ENCODE measurements around the gene MYO18B.

Gene MYO18B

GRCh38 chr22:25874327-25874726 is 132.3 kb downstream of the MYO18B start:
- no peak for DNase-seq (ENCODE audit: low read depth)
- H3K4me3 ChIP-seq (ENCODE audit: low read depth, low read length) = no peak overlapping the region
- TF ChIP-seq, protein P1, sequence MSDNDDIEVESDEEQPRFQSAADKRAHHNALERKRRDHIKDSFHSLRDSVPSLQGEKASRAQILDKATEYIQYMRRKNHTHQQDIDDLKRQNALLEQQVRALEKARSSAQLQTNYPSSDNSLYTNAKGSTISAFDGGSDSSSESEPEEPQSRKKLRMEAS (IDR thresholded peaks at IDR 0.05; ENCODE audit: low read depth, low read length) = no peak
- TF ChIP-seq, protein P2, sequence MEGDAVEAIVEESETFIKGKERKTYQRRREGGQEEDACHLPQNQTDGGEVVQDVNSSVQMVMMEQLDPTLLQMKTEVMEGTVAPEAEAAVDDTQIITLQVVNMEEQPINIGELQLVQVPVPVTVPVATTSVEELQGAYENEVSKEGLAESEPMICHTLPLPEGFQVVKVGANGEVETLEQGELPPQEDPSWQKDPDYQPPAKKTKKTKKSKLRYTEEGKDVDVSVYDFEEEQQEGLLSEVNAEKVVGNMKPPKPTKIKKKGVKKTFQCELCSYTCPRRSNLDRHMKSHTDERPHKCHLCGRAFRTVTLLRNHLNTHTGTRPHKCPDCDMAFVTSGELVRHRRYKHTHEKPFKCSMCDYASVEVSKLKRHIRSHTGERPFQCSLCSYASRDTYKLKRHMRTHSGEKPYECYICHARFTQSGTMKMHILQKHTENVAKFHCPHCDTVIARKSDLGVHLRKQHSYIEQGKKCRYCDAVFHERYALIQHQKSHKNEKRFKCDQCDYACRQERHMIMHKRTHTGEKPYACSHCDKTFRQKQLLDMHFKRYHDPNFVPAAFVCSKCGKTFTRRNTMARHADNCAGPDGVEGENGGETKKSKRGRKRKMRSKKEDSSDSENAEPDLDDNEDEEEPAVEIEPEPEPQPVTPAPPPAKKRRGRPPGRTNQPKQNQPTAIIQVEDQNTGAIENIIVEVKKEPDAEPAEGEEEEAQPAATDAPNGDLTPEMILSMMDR (IDR thresholded peaks at IDR 0.05; ENCODE audit: low read depth, low read length) = no peak

- DNase-seq (ENCODE audit: low read depth) = no peak
- no peak overlapping the region for H3K4me3 ChIP-seq (ENCODE audit: low read depth, low read length)
- TF ChIP-seq, protein P2 (IDR thresholded peaks at IDR 0.05; ENCODE audit: low read depth, low read length) = no peak
- TF ChIP-seq, protein P1 (IDR thresholded peaks at IDR 0.05; ENCODE audit: low read depth, low read length) = no peak
- TF ChIP-seq POLR2A (IDR thresholded peaks at IDR 0.05; ENCODE audit: extremely low read depth, insufficient read length) (no peak), MYC (IDR thresholded peaks at IDR 0.05; ENCODE audit: low read depth, low read length) (no peak)
Measured at GRCh38 chr22:25875461-25875860, 133.5 kb downstream of the MYO18B start.

- no peak for TF ChIP-seq MYC (IDR thresholded peaks at IDR 0.05; ENCODE audit: low read depth, low read length)
- TF ChIP-seq, protein P1 (IDR thresholded peaks at IDR 0.05; ENCODE audit: low read depth, low read length) = no peak
- TF ChIP-seq, protein P2 (IDR thresholded peaks at IDR 0.05; ENCODE audit: low read depth, low read length) = no peak
- TF ChIP-seq POLR2A (IDR thresholded peaks at IDR 0.05; ENCODE audit: extremely low read depth, insufficient read length) = no peak
- DNase-seq (ENCODE audit: low read depth) = no peak
- no peak overlapping the region for H3K4me3 ChIP-seq (ENCODE audit: low read depth, low read length)
Measured at GRCh38 chr22:25876871-25877270, 134.9 kb downstream of the MYO18B start.

DNA sequence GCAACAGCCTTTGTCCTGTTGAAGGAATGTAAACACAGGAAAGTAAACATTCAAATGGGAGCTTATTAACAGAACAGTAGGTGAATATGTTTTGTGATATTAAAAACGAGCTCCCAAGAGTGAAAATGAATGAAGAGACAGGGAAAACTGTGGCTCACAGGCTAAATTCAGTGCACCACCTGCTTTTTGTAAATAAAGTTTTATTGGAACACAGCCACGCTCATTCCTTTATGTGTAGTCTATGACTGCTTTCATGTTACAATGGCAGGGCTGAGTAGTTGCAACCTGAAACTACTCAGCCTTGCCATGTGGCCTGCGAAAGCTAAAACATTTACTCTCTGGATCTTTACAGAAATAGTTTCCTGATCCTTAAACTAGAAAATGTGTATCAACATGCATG is 136.9 kb downstream of the MYO18B start:
- TF ChIP-seq, protein P1 (IDR thresholded peaks at IDR 0.05; ENCODE audit: low read depth, low read length) = no peak
- no peak for TF ChIP-seq POLR2A (IDR thresholded peaks at IDR 0.05; ENCODE audit: extremely low read depth, insufficient read length)
- TF ChIP-seq, protein P2 (IDR thresholded peaks at IDR 0.05; ENCODE audit: low read depth, low read length) = no peak
- DNase-seq (ENCODE audit: low read depth) = no peak
- H3K4me3 ChIP-seq (ENCODE audit: low read depth, low read length) = no peak overlapping the region

- TF ChIP-seq POLR2A (IDR thresholded peaks at IDR 0.05; ENCODE audit: extremely low read depth, insufficient read length) = no peak
Measured at GRCh38 chr22:25880524-25880923, 138.5 kb downstream of the MYO18B start.

GRCh38 chr22:25881210-25881755 is 139.3 kb downstream of the MYO18B start:
- TF ChIP-seq, protein P2 (IDR thresholded peaks at IDR 0.05; ENCODE audit: low read depth, low read length) = no peak
- no peak for TF ChIP-seq POLR2A (IDR thresholded peaks at IDR 0.05; ENCODE audit: extremely low read depth, insufficient read length)
- TF ChIP-seq, protein P1 (IDR thresholded peaks at IDR 0.05; ENCODE audit: low read depth, low read length) = no peak
- no peak for TF ChIP-seq MYC (IDR thresholded peaks at IDR 0.05; ENCODE audit: low read depth, low read length)
- H3K4me3 ChIP-seq (ENCODE audit: low read depth, low read length) = no peak overlapping the region
- DNase-seq (ENCODE audit: low read depth) = no peak

More at GRCh38 chr22:25880524-25880923, 138.5 kb downstream of the MYO18B start:
- no peak for DNase-seq (ENCODE audit: low read depth)
- H3K4me3 ChIP-seq (ENCODE audit: low read depth, low read length) = no peak overlapping the region

Data from NB4 (cell line).